DOHH2 (cell line): ENCODE results near the gene TEKTIP1.

Source experiments
- H3F3A ChIP-seq: fragments of 200-600 bp; sonication (generic), shearing (Covaris generic); 2 replicates; pipeline ENCODE4 v1.6.0; 2016; ENCODE audit warnings: antibody characterized with exemption, mild to moderate bottlenecking; ENCODE audit not compliant: control insufficient read depth, insufficient read depth
- H3K27ac ChIP-seq: fragments of 200-600 bp; sonication (generic); 2 replicates; pipeline ENCODE4 v1.5.1; 2014; ENCODE audit warnings: low read depth, mild to moderate bottlenecking, low read length, moderate library complexity
- H3K27me3 ChIP-seq: fragments of 200-600 bp; sonication (generic); 2 replicates; pipeline ENCODE4 v1.6.1; 2014; ENCODE audit warnings: mild to moderate bottlenecking, low read length, mixed read lengths; ENCODE audit not compliant: control insufficient read depth
- H3K36me3 ChIP-seq: fragments of 200-600 bp; sonication (generic); 2 replicates; pipeline ENCODE4 v1.6.1; 2014; ENCODE audit warnings: mild to moderate bottlenecking, low read length, moderate library complexity, mixed read lengths; ENCODE audit not compliant: control insufficient read depth
- H3K4me1 ChIP-seq: fragments of 200-600 bp; sonication (generic); 2 replicates; pipeline ENCODE4 v1.6.1; 2014; ENCODE audit warnings: mild to moderate bottlenecking, low read length, mixed read lengths; ENCODE audit not compliant: control insufficient read depth
- H3K4me2 ChIP-seq: fragments of 200-600 bp; sonication (generic); 2 replicates; pipeline ENCODE4 v1.6.0; 2014; ENCODE audit warnings: mild to moderate bottlenecking, low read length, moderate library complexity
- H3K4me3 ChIP-seq: fragments of 200-600 bp; sonication (generic); 2 replicates; pipeline ENCODE4 v1.5.1; 2014; ENCODE audit warnings: mild to moderate bottlenecking, low read length, mixed read lengths
- H3K79me2 ChIP-seq: fragments of 200-600 bp; sonication (generic); 2 replicates; pipeline ENCODE4 v1.6.1; 2014; ENCODE audit warnings: mild to moderate bottlenecking, low read length, mixed read lengths; ENCODE audit not compliant: control insufficient read depth
- H3K9me2 ChIP-seq: fragments of 200-600 bp; sonication (generic); replicated peaks from 2 replicates; pipeline ENCODE4 v1.6.1; 2014; ENCODE audit warnings: mild to moderate bottlenecking, low read length, mixed read lengths; ENCODE audit not compliant: control insufficient read depth
- H3K9me3 ChIP-seq: fragments of 200-600 bp; sonication (generic); 2 replicates; pipeline ENCODE4 v1.6.1; 2014; ENCODE audit warnings: antibody characterized with exemption, low read length, mixed read lengths; ENCODE audit not compliant: control insufficient read depth, insufficient read depth
- H4K20me1 ChIP-seq: fragments of 200-600 bp; sonication (generic); 2 replicates; pipeline ENCODE4 v1.6.0; 2014; ENCODE audit warnings: low read depth, mild to moderate bottlenecking, antibody characterized with exemption, low read length, moderate library complexity; ENCODE audit not compliant: control insufficient read depth, insufficient read depth
- EZH2phosphoT487 ChIP-seq: fragments of 200-600 bp; sonication (generic); IDR thresholded peaks from 2 replicates; pipeline ENCODE4 v1.6.1; 2017; ENCODE audit warnings: borderline replicate concordance, mild to moderate bottlenecking, antibody characterized with exemption, low read length, moderate library complexity, mixed read lengths
- TF ChIP-seq, protein P1 (sequence below): fragments of 200-600 bp; sonication (generic); IDR thresholded peaks from one replicate; pipeline ENCODE4 v1.5.1; 2014; ENCODE audit warnings: antibody characterized with exemption, mild to moderate bottlenecking, low read depth, low read length; ENCODE audit not compliant: poor library complexity, severe bottlenecking

Gene TEKTIP1

GRCh38 chr19:3523361-3524077 lies 15.5 kb upstream of the TEKTIP1 start:
- Histone ChIP-seq H3K27me3 (no peaks in the 10 kb centered on the region), H3K4me3 (no peak overlapping the region), H3K79me2 (peaks cover 38% of the 10 kb centered on the region), H3K27ac (no peak overlapping the region), H3F3A (no peaks in the 10 kb centered on the region), H4K20me1 (peaks cover 4% of the 10 kb centered on the region; the same call in 1 of the 2 replicates), H3K4me1 (no peaks in the 10 kb centered on the region), H3K9me3 (no peaks in the 10 kb centered on the region), H3K36me3 (peaks cover 43% of the 10 kb centered on the region; the same call in 1 of the 2 replicates), H3K4me2 (no peak overlapping the region), H3K9me2 (no peaks in the 10 kb centered on the region)
- no peak for TF ChIP-seq EZH2phosphoT487
- TF ChIP-seq, protein P1, sequence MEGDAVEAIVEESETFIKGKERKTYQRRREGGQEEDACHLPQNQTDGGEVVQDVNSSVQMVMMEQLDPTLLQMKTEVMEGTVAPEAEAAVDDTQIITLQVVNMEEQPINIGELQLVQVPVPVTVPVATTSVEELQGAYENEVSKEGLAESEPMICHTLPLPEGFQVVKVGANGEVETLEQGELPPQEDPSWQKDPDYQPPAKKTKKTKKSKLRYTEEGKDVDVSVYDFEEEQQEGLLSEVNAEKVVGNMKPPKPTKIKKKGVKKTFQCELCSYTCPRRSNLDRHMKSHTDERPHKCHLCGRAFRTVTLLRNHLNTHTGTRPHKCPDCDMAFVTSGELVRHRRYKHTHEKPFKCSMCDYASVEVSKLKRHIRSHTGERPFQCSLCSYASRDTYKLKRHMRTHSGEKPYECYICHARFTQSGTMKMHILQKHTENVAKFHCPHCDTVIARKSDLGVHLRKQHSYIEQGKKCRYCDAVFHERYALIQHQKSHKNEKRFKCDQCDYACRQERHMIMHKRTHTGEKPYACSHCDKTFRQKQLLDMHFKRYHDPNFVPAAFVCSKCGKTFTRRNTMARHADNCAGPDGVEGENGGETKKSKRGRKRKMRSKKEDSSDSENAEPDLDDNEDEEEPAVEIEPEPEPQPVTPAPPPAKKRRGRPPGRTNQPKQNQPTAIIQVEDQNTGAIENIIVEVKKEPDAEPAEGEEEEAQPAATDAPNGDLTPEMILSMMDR, result no peak

DNA sequence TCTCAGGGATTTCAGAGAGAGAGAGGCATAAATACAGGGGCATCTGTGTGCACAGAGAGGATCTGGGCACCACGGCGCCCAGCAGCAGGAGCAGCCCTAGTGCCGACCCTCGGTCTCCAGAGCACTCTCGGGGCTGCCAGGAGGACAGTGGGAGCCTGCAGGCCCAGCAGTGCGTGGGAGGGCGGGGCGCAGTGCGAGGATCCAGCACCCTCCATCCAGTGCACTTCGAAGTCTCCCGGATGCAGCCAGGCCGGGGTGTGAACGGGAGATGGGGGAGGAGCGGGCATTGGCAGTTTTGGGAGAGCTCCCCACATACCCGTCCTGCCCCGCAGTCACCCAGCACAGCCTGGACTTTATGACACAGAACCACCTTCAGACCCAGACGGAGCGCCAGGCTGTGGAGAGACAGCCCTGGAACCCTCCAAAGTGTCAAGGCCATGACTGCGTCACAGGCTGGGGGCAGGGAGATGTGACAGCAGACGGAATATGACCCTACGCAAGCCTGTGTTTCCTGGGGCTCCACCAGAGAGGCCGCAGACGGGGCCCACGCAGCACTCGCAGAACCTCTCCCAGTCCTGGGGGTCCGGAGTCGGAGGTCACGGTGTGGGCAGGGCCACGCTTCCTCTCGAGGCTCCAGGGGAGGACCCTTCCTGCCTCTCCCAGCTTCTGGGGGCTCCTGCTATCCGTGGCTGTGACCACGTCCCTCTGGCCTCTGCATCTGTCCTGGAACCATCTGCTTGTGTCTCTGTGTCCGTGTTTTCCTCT lies 14.7 kb upstream of the TEKTIP1 start:
- Histone ChIP-seq H3K9me2 (no peaks in the 10 kb centered on the region), H3F3A (no peaks in the 10 kb centered on the region), H3K36me3 (peaks cover 35% of the 10 kb centered on the region; the same call in 1 of the 2 replicates), H3K4me2 (no peak overlapping the region), H3K27ac (no peak overlapping the region), H3K79me2 (peaks cover 30% of the 10 kb centered on the region), H3K9me3 (no peaks in the 10 kb centered on the region), H3K4me1 (no peaks in the 10 kb centered on the region), H3K4me3 (no peak overlapping the region), H4K20me1 (peaks cover 3% of the 10 kb centered on the region; the same call in 1 of the 2 replicates), H3K27me3 (no peaks in the 10 kb centered on the region)
- no peak for TF ChIP-seq EZH2phosphoT487
- TF ChIP-seq, protein P1, result no peak

DNA sequence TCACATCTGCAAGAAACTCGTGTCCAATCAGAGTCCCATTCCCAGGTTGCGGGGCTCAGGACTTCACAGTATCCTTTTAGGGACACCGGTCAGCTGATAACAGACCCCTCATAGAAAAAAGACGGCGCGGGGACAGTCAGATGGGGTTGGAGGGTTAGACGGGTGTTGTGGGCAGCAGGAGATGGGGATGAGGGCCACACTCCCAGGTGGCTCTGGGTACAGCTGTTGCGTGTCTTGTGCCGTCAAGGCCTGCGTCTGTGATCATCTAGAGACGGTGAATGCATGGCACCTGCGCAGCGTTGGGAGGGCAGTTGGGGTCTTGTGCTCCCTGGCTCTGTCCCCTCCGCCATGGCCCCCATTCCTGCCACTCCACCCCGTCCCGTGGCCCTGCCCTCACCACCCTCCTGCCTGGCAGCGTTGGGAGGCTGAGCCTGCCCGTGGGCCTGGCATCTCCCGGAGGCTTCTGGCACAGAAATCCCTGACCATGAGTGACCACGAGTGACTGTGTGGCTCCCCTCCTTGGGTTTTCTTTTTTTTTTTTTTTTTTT lies 14.0 kb upstream of the TEKTIP1 start:
- H3K4me2 ChIP-seq, result no peak overlapping the region
- H3K27ac ChIP-seq, result no peak overlapping the region
- no peak for TF ChIP-seq EZH2phosphoT487
- TF ChIP-seq, protein P1, result no peak
- no peaks in the 10 kb centered on the region for H3F3A ChIP-seq
- H3K4me3 ChIP-seq, result no peak overlapping the region
- peaks cover 23% of the 10 kb centered on the region for H3K79me2 ChIP-seq
- H3K4me1 ChIP-seq, result no peaks in the 10 kb centered on the region
- no peaks in the 10 kb centered on the region for H3K27me3 ChIP-seq
- peaks cover 3% of the 10 kb centered on the region; the same call in 1 of the 2 replicates for H4K20me1 ChIP-seq
- peaks cover 35% of the 10 kb centered on the region; the same call in 1 of the 2 replicates for H3K36me3 ChIP-seq
- H3K9me3 ChIP-seq, result no peaks in the 10 kb centered on the region
- H3K9me2 ChIP-seq, result no peaks in the 10 kb centered on the region
